HCT116 (cell line): Measurements from ENCODE around the gene TOPAZ1. TPM values are rescaled to one million over a fixed set of nuclear protein-coding genes. Genes with fewer than 3 reads are reported as not detected.

ENCODE experiments used
- ATAC-seq: fragments of 200-7000 bp; cut with Tn5 transposase; 2 replicates; pipeline ENCODE4 v1.9.1; 2020; ENCODE audit warnings: mild to moderate bottlenecking, moderate library complexity
- BruUV-seq: library from RNA; stranded (reverse); fragments of 400-500 nt; replicated peaks from 2 replicates; lab custom pipeline; 2021; lab: Mats Ljungman, UMichigan
- CTCF ChIA-PET: fragments of 300-600 bp; sonication (Branson Sonifier 250); formaldehyde crosslinking; loops from one replicate; lab custom pipeline; 2021; ENCODE audit warnings: antibody characterized with exemption; lab: Charles Lee
- POLR2A ChIA-PET: fragments of 300-600, 350-600 bp; sonication (Branson Sonifier 250); formaldehyde crosslinking; loops from one replicate; lab custom pipeline; 2021; ENCODE audit warnings: antibody characterized with exemption; lab: Charles Lee
- RAD21 ChIA-PET, 2 experiments: fragments of 300-600 bp; sonication (Branson Sonifier 250); formaldehyde crosslinking; loops; one replicate each; lab custom pipeline; 2023; ENCODE audit warnings: low total read pairs in 2 of 2; ENCODE audit not compliant: uncharacterized antibody in 2 of 2, unreplicated experiment in 2 of 2, low non-redundant PET in 1 of 2; lab: Charles Lee
- DNase-seq: peaks from one replicate; pipeline ENCODE4 v3.0.0-alpha.2; 2010; ENCODE audit warnings: low read depth, low spot score
- H2AFZ ChIP-seq: fragments of 200-600 bp; shearing (Covaris generic), sonication (generic); 2 replicates; pipeline ENCODE4 v1.6.1; 2017; ENCODE audit warnings: low read depth, mixed run types, mixed read lengths, antibody characterized with exemption, low read length; ENCODE audit not compliant: poor library complexity, severe bottlenecking
- H3K27ac ChIP-seq: 2 replicates; pipeline ENCODE4 v1.5.1; 2012; ENCODE audit warnings: low read depth, low read length
- H3K27me3 ChIP-seq: fragments of 200-600 bp; sonication (generic); 2 replicates; pipeline ENCODE4 v1.6.1; 2016; ENCODE audit warnings: mixed run types, low read length, mixed read lengths; ENCODE audit not compliant: insufficient read depth
- H3K36me3 ChIP-seq, 2 experiments: fragments of 200-500 bp in 1 of 2; fragments of 200-600 bp in 1 of 2; sonication (Bioruptor generic) in 1 of 2; sonication (generic) in 1 of 2; 2 replicates each; pipeline versions ENCODE4 v1.5.1 to v1.6.1; 2014 to 2016; ENCODE audit warnings: low read length in 2 of 2, inconsistent platforms in 1 of 2, mixed read lengths in 1 of 2, mixed run types in 1 of 2; ENCODE audit not compliant: insufficient read depth in 2 of 2, control insufficient read depth in 1 of 2
- H3K4me1 ChIP-seq, 2 experiments: fragments of 200-600 bp in 1 of 2; sonication (generic) in 1 of 2; 2 replicates each; pipeline versions ENCODE4 v1.5.1 to v1.6.1; 2012 to 2017; ENCODE audit warnings: low read length in 2 of 2, inconsistent platforms in 1 of 2, mild to moderate bottlenecking in 1 of 2, mixed read lengths in 1 of 2, mixed run types in 1 of 2, moderate library complexity in 1 of 2; ENCODE audit not compliant: insufficient read depth in 2 of 2, control insufficient read depth in 1 of 2
- H3K4me2 ChIP-seq: fragments of 200-600 bp; sonication (generic); 2 replicates; pipeline ENCODE4 v1.6.1; 2017; ENCODE audit warnings: mixed run types, low read length, mixed read lengths
- H3K4me3 ChIP-seq, 2 experiments: fragments of 200-600 bp in 1 of 2; sonication (generic) in 1 of 2; replicated peaks in 1 of 2; 2 replicates each; pipeline ENCODE4 v1.5.1; 2011 to 2016; ENCODE audit warnings: low read length in 2 of 2, control low read depth in 1 of 2, low read depth in 1 of 2, mild to moderate bottlenecking in 1 of 2, mixed read lengths in 1 of 2, mixed run types in 1 of 2
- H3K79me2 ChIP-seq: fragments of 200-600 bp; sonication (generic); 2 replicates; pipeline ENCODE4 v1.6.1; 2017; ENCODE audit warnings: mild to moderate bottlenecking, mixed run types, low read length, moderate library complexity, mixed read lengths; ENCODE audit not compliant: insufficient read depth
- H3K9ac ChIP-seq: fragments of 200-600 bp; sonication (generic); 2 replicates; pipeline ENCODE4 v1.6.1; 2016; ENCODE audit warnings: low read length, mixed read lengths
- H3K9me2 ChIP-seq: fragments of 200-600 bp; sonication (generic), shearing (Covaris generic); 2 replicates; pipeline ENCODE4 v1.6.1; 2017; ENCODE audit warnings: mixed run types, mild to moderate bottlenecking, moderate library complexity; ENCODE audit not compliant: insufficient read depth
- H3K9me3 ChIP-seq, 2 experiments: fragments of 200-500 bp in 1 of 2; fragments of 200-600 bp in 1 of 2; sonication (Bioruptor generic) in 1 of 2; sonication (generic) in 1 of 2; 2 replicates each; pipeline ENCODE4 v1.6.1; 2014 to 2017; ENCODE audit warnings: low read length in 2 of 2, mixed read lengths in 2 of 2, inconsistent platforms in 1 of 2, low read depth in 1 of 2, mild to moderate bottlenecking in 1 of 2, mixed run types in 1 of 2, moderate library complexity in 1 of 2; ENCODE audit not compliant: control insufficient read depth in 1 of 2, insufficient read depth in 1 of 2
- H4K20me1 ChIP-seq: fragments of 200-600 bp; sonication (generic), shearing (Covaris generic); 2 replicates; pipeline ENCODE4 v1.6.1; 2017; ENCODE audit warnings: mixed run types, mild to moderate bottlenecking, moderate library complexity; ENCODE audit not compliant: insufficient read depth
- CBX3 ChIP-seq: IDR thresholded peaks from 2 replicates; pipeline ENCODE4 v1.6.1; 2012; ENCODE audit warnings: low read depth
- CEBPB ChIP-seq: IDR thresholded peaks from 2 replicates; pipeline ENCODE4 v1.6.1; 2012; ENCODE audit warnings: low read depth
- EGR1 ChIP-seq: IDR thresholded peaks from 2 replicates; pipeline ENCODE4 v1.6.1; 2012; ENCODE audit warnings: low read depth
- ELF1 ChIP-seq: IDR thresholded peaks from 2 replicates; pipeline ENCODE4 v1.6.1; 2012; ENCODE audit warnings: low read depth, borderline replicate concordance
- EZH2phosphoT487 ChIP-seq: fragments of 200-600 bp; IDR thresholded peaks from 2 replicates; pipeline ENCODE4 v1.6.1; 2018; ENCODE audit warnings: antibody characterized with exemption, borderline replicate concordance
- FOSL1 ChIP-seq: IDR thresholded peaks from 2 replicates; pipeline ENCODE4 v1.6.1; 2012; ENCODE audit warnings: low read depth
- JUND ChIP-seq: IDR thresholded peaks from 2 replicates; pipeline ENCODE4 v1.6.1; 2012
- MAX ChIP-seq: IDR thresholded peaks from 2 replicates; pipeline ENCODE4 v1.6.1; 2012
- POLR2AphosphoS5 ChIP-seq: IDR thresholded peaks from 2 replicates; pipeline ENCODE4 v1.6.1; 2011; ENCODE audit warnings: mild to moderate bottlenecking, low read depth, low read length, moderate library complexity
- RAD21 ChIP-seq: IDR thresholded peaks from 2 replicates; pipeline ENCODE4 v1.6.1; 2012; ENCODE audit warnings: low read depth, mild to moderate bottlenecking
- REST ChIP-seq: IDR thresholded peaks from 2 replicates; pipeline ENCODE4 v1.6.1; 2012; ENCODE audit warnings: low read depth
- SIN3A ChIP-seq: IDR thresholded peaks from 2 replicates; pipeline ENCODE4 v1.6.1; 2012; ENCODE audit warnings: low read depth
- SP1 ChIP-seq: IDR thresholded peaks from 2 replicates; pipeline ENCODE4 v1.6.1; 2012; ENCODE audit warnings: low read depth
- SRF ChIP-seq: IDR thresholded peaks from 2 replicates; pipeline ENCODE4 v1.6.1; 2012; ENCODE audit warnings: low read depth
- TCF7L2 ChIP-seq: IDR thresholded peaks from 2 replicates; pipeline ENCODE4 v1.7.0; 2011; ENCODE audit warnings: borderline replicate concordance, inconsistent platforms; ENCODE audit not compliant: insufficient read depth, insufficient read length; ENCODE audit errors: extremely low read depth
- YY1 ChIP-seq: IDR thresholded peaks from 2 replicates; pipeline ENCODE4 v1.6.1; 2011; ENCODE audit warnings: low read length, low read depth, moderate library complexity, mild to moderate bottlenecking; ENCODE audit not compliant: insufficient replicate concordance; ENCODE audit errors: extremely low read depth
- ZFX ChIP-seq: fragments of 450-650 bp; IDR thresholded peaks from 2 replicates; pipeline ENCODE4 v1.6.1; 2017
- ZNF274 ChIP-seq: fragments of 200-500 bp; sonication (Bioruptor generic); IDR thresholded peaks from 2 replicates; pipeline ENCODE4 v1.6.1; 2014; ENCODE audit warnings: mild to moderate bottlenecking, low read depth, low read length, inconsistent platforms
- intact Hi-C: fragments of 100-400 bp; cut with micrococcal nuclease; formaldehyde crosslinking; loops from 2 replicates; pipeline ENCODE4 v1.10.0; 2022
- total RNA-seq: library from RNA; stranded (reverse); gene quantifications from one replicate; pipeline ENCODE4 v1.2.1, GENCODE V29; 2021; ENCODE audit not compliant: unreplicated experiment
- TF ChIP-seq, protein P1 (sequence below): IDR thresholded peaks from 2 replicates; pipeline ENCODE4 v1.6.1; 2012

TOPAZ1 gene
- total RNA-seq, 1 experiment from 2014 or later = not detected

GRCh38 chr3:44234648-44235268 lies 6.9 kb upstream of the TOPAZ1 start (continued):
- no peak for TF ChIP-seq RAD21
- TF ChIP-seq SRF = no peak
- no peak for TF ChIP-seq POLR2AphosphoS5
- TF ChIP-seq FOSL1 = no peak
- TF ChIP-seq ZFX = no peak
- TF ChIP-seq CEBPB = no peak
- no peak for TF ChIP-seq EZH2phosphoT487
- TF ChIP-seq CBX3 = no peak
- TF ChIP-seq ZNF274 = no peak
- TF ChIP-seq ELF1 = no peak
- no peak for TF ChIP-seq TCF7L2
- no peak for TF ChIP-seq EGR1
- TF ChIP-seq SIN3A = no peak

GRCh38 chr3:44235604-44236484 lies 5.8 kb upstream of the TOPAZ1 start:
- CTCF ChIA-PET = interaction anchor here (0.7 to 1.5 kb wide), 4 partner anchors 9 to 365 kb away, joined by 3 to 4 read pairs (median 3); no protein-coding TSS in a partner anchor
- H3K9ac ChIP-seq = no peak overlapping the region
- no peaks in the 10 kb centered on the region for H3K36me3 ChIP-seq
- no peak overlapping the region for H3K4me3 ChIP-seq
- H3K9me2 ChIP-seq = no peaks in the 10 kb centered on the region
- intact Hi-C loops = loop anchor here (1.0 kb wide), 1 partner anchor 692 kb away; no protein-coding TSS in a partner anchor
- RAD21 ChIA-PET = no interaction called here
- peaks cover 2 to 11% of the 10 kb centered on the region in 2 experiments; a peak in 2 of 4 replicates for H3K4me1 ChIP-seq
- DNase-seq = peak; percentile 79
- peak overlapping the region; percentile 99 for H2AFZ ChIP-seq
- ATAC-seq = peak; percentile 92
- peak overlapping the region; percentile 66 for H3K4me2 ChIP-seq
- BruUV-seq = no TSS peak
- H3K27me3 ChIP-seq = no peaks in the 10 kb centered on the region
- H3K9me3 ChIP-seq = no peaks in the 10 kb centered on the region
- POLR2A ChIA-PET = interaction anchor here (0.6 kb wide), 1 partner anchor 27 kb away, joined by 3 read pairs; no protein-coding TSS in a partner anchor
- H3K27ac ChIP-seq = no peak overlapping the region
- H4K20me1 ChIP-seq = no peaks in the 10 kb centered on the region
- no peaks in the 10 kb centered on the region for H3K79me2 ChIP-seq
- TF ChIP-seq ZFX (no peak), EGR1 (no peak), FOSL1 (peak; percentile 92), ZNF274 (no peak), TCF7L2 (peak; percentile 72), MAX (no peak), SP1 (peak; percentile 23; the same call in 1 of the 2 replicates), YY1 (no peak), JUND (peak; percentile 92), POLR2AphosphoS5 (no peak; the same call in 1 of the 2 replicates), REST (no peak), RAD21 (peak; percentile 60), CBX3 (peak; percentile 78; the same call in 1 of the 2 replicates), ELF1 (no peak), CEBPB (peak; percentile 78)
- TF ChIP-seq, protein P1, sequence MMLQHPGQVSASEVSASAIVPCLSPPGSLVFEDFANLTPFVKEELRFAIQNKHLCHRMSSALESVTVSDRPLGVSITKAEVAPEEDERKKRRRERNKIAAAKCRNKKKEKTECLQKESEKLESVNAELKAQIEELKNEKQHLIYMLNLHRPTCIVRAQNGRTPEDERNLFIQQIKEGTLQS = peak; percentile 68
